DMS53 (cell line): ENCODE data around the gene CFTR.
"Not testable (repeated sequence)": the region's sequence is repeated elsewhere in the genome, so short reads cannot be mapped to it uniquely, and the experiment has no call there.

Source experiments
- DNase-seq: peaks from one replicate; lab custom pipeline; 2025; lab: John Stamatoyannopoulos, UW

Gene CFTR

GRCh38 chr7:117495308-117495707 lies 15.5 kb downstream of the CFTR start:
- no peak for DNase-seq

- no peak for DNase-seq
Measured at GRCh38 chr7:117502331-117502730, 22.5 kb downstream of the CFTR start.

- peak; percentile 12 for DNase-seq
Measured at GRCh38 chr7:117505238-117505637, 25.4 kb downstream of the CFTR start.

GRCh38 chr7:117508676-117509075 lies 28.9 kb downstream of the CFTR start:
- DNase-seq = no peak

GRCh38 chr7:117517194-117517593 lies 37.4 kb downstream of the CFTR start:
- not testable (repeated sequence) for DNase-seq

GRCh38 chr7:117530390-117530789 lies 50.6 kb downstream of the CFTR start:
- no peak for DNase-seq

GRCh38 chr7:117531595-117532244 lies 51.9 kb downstream of the CFTR start:
- DNase-seq = no peak

GRCh38 chr7:117538053-117538452 lies 58.2 kb downstream of the CFTR start:
- DNase-seq = peak; percentile 23

- DNase-seq = no peak
Measured at GRCh38 chr7:117544061-117544460, 64.2 kb downstream of the CFTR start.

- DNase-seq = no peak
Measured at GRCh38 chr7:117548035-117548434, 68.2 kb downstream of the CFTR start.

GRCh38 chr7:117550625-117551024 lies 70.8 kb downstream of the CFTR start:
- no peak for DNase-seq

- no peak for DNase-seq
Measured at GRCh38 chr7:117552660-117553059, 72.8 kb downstream of the CFTR start.

GRCh38 chr7:117555260-117555659 lies 75.4 kb downstream of the CFTR start:
- no peak for DNase-seq

GRCh38 chr7:117559391-117559790 lies 79.6 kb downstream of the CFTR start:
- no peak for DNase-seq

- no peak for DNase-seq
Measured at GRCh38 chr7:117560030-117560429, 80.2 kb downstream of the CFTR start.

- no peak for DNase-seq
Measured at GRCh38 chr7:117562759-117563158, 82.9 kb downstream of the CFTR start.

- no peak for DNase-seq
Measured at GRCh38 chr7:117564080-117564479, 84.3 kb downstream of the CFTR start.

GRCh38 chr7:117564627-117565026 lies 84.8 kb downstream of the CFTR start:
- no peak for DNase-seq

GRCh38 chr7:117565226-117565625 lies 85.4 kb downstream of the CFTR start:
- peak; percentile 26 for DNase-seq

GRCh38 chr7:117567781-117568180 lies 88.0 kb downstream of the CFTR start:
- DNase-seq = no peak

- DNase-seq = peak; percentile 93
Measured at GRCh38 chr7:117572856-117573620, 93.2 kb downstream of the CFTR start.

- DNase-seq = no peak
Measured at GRCh38 chr7:117581424-117581823, 101.6 kb downstream of the CFTR start.

GRCh38 chr7:117582219-117582704 lies 102.4 kb downstream of the CFTR start:
- DNase-seq = peak; percentile 35
